ENCODE measurements around the gene OGFOD2.
"Not testable (repeated sequence)": the region's sequence is repeated elsewhere in the genome, so short reads cannot be mapped to it uniquely, and the experiment has no call there.

Gene OGFOD2

DNA sequence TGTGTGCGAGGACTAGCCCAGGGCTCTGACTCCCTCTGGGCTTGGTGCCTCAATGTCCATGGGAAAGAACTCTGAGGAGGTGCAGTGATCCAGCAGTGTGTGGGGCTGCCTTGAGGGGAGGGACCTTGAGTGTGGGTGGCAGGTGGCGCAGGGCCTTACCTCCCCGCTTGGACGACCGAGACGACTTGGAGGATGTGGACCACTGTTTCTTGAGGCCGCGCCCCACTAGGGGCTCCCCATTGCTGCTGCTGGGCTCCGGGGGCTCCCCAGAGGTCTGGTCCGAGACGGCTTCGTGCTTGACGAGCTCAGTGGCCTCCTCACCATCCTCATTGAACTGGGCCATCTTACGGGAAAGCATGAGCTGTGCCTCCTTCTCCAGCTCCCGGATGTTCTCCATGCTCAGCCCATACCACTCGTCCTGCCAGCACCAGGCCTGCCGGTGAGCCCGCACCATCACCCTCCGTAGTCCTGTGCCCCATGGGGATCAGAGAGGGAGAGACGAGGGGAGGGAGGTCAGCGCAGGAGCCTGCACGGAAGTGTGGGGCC, 30.1 kb downstream of the OGFOD2 start:
- DNase-seq (ENCODE audit: low read depth): no peak

DNA sequence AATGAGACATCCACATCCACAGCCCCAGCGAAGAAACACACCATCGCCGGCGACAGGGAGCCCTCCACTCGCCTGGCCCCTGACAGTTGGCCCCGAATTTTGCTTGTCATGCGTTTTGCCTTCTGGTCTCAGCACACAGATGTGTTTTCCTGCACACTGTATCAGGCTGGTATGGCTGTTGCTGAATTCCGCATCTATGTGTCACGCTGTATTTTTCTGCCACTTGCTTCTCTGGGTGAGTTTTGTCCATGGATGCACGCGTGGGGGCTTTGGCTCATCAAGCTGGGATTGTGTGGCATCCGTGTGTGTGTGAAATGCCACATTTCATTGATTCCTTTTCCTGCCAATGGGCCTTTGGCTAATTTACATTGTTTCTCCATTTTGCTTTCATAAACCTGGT, 31.9 kb downstream of the OGFOD2 start:
- DNase-seq (ENCODE audit: low read depth): no peak

DNA sequence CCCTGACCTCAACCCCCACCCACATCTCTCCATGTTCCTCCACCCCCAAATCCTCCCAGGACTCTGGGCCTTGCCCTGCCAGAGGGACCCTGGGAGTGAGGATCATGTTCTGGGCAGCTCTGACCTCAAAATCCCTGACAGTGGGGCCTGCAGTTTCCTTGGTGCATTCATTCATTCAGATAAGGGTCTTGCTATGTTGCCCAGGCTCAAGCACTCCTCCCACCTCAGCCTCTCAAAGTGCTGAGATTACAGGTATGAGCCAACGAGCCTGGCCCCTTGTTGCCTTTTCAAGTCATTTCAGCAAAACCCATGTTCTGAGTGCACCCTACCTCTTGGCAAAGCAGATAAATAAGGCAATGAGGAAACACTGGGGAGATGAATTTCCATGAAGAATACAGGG, 35.1 kb downstream of the OGFOD2 start:
- DNase-seq (ENCODE audit: low read depth): no peak

DNA sequence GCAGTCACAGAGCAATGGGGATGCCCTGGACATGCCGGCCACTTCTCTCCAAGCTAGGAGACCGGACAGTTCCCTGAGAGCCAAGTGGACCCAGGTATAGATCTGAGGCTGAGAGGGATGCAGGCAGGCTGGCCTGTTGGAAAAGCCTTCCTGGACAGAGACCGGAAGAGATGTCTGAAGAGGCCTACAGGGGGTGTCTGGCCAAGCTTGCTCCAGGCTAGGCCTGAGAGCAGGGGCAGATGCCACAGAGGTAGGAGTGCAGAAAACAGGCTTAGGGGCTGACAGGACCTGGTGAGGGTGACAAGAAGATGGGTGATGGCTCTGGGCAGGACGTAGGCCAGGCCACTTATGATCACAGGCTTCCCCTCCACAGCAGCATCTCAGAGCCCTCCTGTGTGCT, 35.6 kb downstream of the OGFOD2 start:
- no peak for DNase-seq (ENCODE audit: low read depth)

DNA sequence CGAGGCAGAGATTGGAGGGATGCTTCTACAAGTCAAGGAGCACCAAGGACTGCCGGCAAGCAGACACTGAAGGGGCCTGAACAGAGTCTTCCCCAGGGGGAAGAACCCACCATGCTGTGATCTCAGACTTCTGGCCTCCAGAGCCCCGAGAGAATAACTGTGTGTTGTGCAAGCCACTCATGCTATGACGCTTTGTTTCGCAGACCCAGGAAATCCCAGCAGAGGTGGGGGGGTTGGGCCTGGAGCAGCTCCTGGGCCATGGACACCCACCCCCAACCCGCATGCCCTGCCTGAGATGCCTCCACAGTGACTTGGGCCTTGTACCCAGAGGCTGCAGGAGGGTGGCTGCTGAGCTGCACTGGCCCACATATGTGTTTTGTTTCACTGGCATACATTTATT, 36.7 kb downstream of the OGFOD2 start:
- no peak for DNase-seq (ENCODE audit: low read depth)

DNA sequence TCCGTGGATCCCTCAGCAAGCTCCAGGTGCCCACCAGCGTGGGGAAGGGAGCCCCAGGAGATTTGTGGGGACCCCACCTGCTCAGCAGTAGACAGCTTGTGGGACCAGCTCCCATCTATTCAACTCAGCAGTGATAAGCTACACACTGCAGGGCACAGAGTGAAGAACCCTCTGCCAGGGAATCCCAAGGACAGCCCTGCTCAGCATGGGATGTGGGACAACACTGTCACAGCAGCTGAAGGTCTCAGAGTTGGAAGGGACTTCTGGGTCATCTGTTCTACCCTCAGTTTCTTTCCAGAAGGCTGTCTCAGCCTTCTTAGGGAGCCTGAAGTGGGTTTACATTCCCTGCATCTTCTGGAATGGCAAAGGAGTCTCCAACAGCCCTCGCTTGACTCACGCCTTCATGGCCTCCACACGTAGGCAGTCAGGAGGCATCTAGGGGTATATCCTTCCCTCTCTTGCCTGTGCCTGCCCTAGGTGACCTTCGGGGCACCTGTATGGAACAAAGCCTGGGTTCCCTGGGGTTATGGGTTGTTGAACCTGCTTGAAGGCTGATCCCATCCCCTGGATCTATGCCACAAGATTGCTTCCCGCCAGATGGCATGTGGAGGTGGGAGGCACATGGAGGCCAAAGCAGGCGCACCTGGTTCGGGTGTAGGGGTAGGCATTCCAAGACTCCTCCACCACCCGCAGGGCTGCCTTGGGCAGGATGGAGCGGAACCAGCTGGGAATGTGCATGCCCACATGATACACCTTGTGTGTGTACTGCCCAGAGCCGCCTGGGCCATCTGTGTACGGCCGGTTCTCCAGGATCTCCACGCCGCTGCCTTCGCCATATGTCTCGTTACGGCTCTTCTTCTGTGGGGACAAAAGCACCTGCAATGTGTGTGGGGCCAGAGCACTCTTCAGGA, 38.4 kb downstream of the OGFOD2 start:
- DNase-seq (ENCODE audit: low read depth): no peak

DNA sequence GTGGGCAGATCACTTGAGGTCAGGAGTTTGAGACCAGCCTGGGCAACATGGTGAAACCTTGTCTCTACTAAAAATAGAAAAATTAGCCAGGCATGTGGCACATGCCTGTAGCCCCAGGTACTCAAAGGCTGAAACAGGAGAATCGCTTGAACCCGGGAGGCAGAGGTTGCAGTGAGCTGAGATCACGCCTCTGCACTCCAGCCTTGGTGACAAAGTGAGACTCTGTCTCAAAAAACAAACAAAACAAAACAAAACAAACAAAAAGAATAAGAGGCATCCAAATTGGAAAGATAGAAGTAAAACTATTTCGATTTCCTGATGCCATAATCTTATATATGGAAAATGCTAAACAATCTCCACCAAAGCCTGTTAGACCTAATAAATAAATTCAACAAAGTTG, 39.4 kb downstream of the OGFOD2 start:
- not testable (repeated sequence) for DNase-seq (ENCODE audit: low read depth)

DNA sequence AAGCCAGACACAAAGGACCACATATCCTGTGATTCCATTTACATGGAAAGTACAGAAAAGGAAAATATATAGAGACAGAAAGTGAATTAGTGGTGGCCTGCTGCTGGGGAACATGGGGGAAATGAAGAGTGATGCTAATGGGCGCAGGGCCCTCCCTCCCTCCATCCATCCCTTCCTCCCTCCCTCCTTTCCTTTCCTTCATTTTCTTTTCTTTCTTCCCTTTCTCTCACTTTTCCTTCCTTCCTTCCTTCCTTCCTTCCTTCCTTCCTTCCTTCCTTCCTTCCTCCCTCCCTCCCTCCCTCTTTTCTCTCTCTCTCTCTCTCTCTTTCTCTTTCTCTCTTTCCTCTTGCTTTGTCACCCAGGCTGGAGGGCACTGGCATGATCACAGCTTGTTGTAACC, 42.7 kb downstream of the OGFOD2 start:
- DNase-seq (ENCODE audit: low read depth): no peak

DNA sequence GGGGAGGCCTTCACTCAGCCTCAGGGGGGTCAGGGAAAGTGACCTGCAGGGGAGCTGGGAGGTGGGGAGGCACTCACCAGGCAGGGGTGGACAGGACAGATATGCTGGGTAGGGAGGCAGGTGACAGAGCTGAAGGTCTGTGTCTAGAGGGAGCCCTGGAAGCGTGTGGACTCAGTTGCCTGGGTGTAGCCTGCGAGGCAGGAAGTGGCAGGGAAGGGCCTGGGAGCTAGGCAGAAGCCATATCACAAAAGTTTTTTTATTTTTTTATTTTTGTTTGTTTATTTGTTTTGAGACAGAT, 44.7 kb downstream of the OGFOD2 start:
- DNase-seq (ENCODE audit: low read depth): no peak

DNA sequence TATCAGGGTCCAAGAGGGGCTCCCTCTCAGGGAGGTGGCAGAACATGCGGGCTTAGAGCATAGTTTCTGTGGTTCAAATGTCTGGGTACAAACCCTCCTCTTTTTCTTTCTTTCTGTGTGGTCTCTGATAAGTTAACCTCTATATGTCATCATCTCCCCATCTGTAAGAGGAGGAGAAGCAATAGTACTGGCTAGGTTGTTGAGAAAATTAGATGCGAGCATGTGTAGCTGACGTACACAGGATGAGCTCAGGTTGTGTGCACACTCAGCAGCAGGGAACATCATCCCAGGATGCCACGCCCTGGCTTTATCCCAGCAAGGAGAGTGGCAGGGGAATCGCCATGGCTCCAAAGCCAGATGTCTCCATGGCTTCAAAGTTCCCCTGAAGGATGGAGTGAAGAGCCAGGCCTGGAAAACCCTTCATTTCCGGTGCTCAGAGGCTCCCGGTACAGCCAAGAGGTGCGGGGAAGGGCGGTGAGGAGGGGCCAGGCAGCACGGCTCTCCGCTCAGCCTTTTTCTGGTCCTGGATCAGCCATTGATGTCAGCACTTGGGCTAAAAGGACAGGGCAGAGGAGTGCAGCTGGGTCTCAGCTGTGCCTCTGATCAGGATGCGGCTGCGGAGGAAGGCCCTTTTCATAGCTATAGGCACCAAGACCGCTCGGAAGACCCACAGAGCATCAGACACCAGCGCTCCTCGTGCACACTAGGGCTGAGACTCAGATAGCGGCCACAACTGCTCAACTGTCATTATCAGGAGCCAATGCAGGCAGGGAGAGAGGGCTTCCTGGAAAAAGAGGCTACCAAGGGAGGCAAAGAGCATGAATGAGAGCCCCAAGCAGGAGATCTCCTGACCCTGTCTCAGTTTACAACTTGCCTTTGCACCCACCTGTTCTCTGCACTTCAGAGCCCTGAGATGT, 46.9 kb downstream of the OGFOD2 start:
- DNase-seq (ENCODE audit: low read depth): no peak

DNA sequence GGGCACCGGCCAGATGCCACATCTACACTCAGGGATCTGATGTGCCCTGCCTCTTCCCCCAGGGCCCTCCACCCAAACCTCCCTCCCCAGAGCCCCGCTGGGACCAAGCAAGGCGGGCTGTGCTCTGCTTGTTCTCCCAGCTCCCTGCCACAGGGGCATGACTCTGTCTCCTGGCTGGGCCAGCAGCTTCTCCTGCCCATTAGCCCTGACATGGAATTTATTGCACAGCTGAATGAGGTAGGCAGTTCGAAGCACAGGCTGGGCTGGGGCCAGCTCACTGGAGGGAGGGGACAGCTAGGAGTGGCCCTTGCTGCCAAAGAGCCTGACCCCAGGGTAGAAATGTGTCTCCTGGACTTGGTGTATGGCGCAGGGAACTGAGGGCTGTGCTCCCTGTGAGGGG, 47.8 kb downstream of the OGFOD2 start:
- DNase-seq (ENCODE audit: low read depth): no peak

DNA sequence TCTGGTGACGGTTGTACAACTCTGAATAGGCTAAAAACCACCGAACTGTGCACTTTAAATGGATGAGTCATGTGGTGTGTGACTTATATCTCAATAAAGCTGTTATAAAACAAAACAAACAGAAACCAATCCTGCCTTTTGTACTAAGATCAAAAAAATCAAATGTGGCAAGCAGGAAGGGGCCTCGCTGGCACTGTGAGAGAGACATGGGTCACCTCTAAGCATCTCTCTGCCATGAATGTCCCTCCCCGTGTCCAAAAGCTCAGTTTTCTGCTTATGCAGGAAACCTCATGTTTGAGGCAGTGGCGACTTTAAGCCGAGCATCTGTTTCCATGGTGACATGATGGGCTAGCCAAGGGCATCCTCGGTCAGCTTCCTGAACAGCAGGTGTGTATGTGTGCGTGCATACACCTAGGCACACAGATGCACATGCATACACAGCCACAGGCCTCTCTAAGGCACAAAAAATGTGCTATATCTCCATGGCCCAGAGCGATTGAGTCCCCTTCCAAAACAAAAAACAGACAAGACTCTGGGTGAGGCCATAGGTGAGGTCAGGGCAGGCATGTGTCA, 49.9 kb downstream of the OGFOD2 start:
- DNase-seq (ENCODE audit: low read depth): no peak

DNA sequence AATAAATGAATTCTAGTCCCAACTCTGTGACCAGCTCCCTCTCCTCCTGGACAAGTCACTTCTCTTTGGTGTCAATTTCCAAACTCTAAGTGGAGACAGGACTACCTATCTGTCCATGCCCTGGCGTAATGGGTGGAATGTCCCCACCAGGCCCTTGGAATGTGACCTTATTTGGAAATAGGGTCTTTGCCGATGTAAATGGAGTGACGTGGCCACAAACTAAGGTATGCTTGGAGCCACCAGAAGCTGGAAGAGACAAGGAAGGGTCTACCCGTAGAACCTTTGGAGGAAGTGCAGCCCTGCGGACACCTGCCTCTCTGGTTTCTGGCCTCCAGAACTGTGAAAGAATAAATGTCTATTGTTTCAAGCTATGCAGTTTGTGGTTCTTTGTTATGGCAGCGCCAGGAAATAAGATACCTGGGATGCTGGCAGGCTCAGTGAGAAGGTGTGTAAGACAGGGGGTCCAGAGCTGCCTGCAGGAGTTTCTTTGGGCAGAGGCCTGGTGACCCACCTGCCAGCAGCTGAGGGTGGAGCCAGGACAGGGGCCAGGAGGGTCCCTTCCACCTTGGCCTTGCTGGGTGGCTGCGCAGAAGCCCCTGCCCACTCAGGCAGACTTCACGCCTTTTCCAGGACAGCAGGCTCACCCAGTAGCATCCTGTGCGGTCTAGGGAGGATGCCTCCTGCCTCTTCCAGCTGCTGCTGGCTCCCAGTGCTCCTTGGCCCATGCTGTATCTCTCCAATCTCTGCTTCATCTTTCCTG, 51.2 kb downstream of the OGFOD2 start:
- no peak for DNase-seq (ENCODE audit: low read depth)

DNA sequence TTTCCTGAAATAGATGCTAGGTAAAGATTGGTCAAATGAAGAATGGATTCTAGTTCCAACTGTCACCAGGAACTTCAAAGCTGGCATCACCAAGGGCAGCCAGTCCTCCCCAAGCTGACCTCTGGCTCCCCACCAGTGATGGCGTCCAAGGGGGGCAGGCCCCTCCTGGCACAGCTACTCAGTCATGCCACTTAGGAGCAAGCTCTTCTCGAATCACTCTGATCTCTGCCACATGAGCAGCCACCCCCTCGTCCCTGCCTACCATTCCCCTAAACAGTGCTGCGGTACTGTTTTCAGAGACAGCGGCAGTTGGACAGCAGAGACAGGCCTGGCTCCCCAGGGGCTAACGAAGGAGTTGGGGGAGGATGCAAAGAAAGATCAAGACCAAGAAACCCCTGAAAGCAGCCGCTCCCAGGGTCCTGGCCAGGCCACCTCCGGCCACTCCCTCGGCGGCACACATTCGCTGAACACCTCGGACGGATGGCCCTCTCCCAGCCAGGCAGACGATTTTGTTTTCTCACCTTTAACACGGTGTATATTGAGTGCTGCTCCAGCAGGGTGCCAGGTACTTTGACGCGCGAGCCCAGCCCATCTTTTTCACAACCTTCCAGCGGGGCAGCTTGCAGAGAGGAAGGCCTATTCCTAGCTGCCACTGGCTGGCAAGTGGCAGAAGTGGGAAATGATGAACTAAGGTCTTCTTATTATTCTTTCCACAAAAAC, 52.8 kb downstream of the OGFOD2 start:
- no peak for DNase-seq (ENCODE audit: low read depth)

DNA sequence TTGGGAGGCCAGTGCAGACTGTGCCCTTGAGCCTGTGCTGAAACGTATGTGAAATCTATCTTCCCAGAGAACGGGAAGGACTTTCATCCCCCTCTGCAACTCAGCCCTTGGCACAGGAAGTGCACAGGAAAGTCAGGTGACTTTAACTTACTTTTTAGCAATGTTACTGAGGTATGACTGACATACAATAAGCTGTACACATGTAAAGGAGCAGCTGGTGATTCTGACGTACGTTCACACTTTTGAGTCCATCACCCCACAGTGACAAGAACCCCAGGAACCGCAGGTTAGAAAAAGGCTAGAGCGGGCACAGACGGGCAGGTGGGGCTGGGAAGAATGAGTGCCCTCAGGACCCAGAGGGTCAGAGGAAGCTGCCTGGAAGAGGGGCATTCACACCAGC, 53.4 kb downstream of the OGFOD2 start:
- DNase-seq (ENCODE audit: low read depth): no peak

DNA sequence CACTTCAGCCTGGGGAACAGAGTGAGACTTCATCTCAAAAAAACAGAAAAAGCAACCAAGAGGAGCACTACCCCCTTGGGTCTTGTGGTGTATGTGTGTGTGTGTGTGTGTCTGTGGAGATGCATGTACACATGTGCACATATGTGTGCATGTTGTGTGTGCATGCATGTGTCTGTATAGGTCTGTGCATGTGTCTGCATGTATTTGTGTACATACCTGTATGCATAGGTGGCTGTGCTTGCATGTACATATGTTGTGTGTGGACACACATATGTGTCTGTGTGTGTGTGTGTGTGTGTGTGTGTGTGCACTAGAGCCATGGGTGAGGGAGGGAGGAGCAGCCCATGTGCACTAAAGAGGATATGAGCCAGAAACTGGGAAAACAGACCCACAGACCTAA, 54.5 kb downstream of the OGFOD2 start:
- DNase-seq (ENCODE audit: low read depth): no peak

All from activated T-cell treated with anti-CD3 and anti-CD28 coated beads for 1 hour (primary cell).